Left cardiac atrium (tissue), 4 donors: ENCODE measurements around the gene HSPA5. TPM values are rescaled to one million over a fixed set of nuclear protein-coding genes. Genes with fewer than 3 reads are reported as not detected.
"Not testable (repeated sequence)": the region's sequence is repeated elsewhere in the genome, so short reads cannot be mapped to it uniquely, and the experiment has no call there.

Experiments
- ATAC-seq, 2 donors: fragments of 200-7000 bp; cut with Tn5 transposase; one replicate each; pipeline ENCODE4 v1.9.1; 2020; ENCODE audit warnings: mild to moderate bottlenecking in 2 of 2, moderate library complexity in 2 of 2
- DNase-seq: peaks from one replicate; pipeline ENCODE4 v3.0.0-alpha.2; 2020
- intact Hi-C, 2 donors: fragments of 100-400 bp; cut with DNase I; formaldehyde crosslinking; loops; one replicate each; pipeline versions ENCODE4 v1.14.1 to v1.15.1; 2022 to 2023
- total RNA-seq, 2 donors: library from RNA; stranded (reverse); fragmentation: NEBNext Ultra II Directional; extraction: Animal tissue kit (Norgen Biotek cat#: 25700); gene quantifications; one replicate each; pipeline ENCODE4 v1.2.1, GENCODE V29; 2021
- donor health status: DM: no; HTN: yes; CAD: no.
- donor health status: DM: no; HTN: yes; CAD: no; lungs with severe emphysema.
- donor health status: DM: yes; HTN: yes; CAD: no.
- donor health status: Dilated cardiomyopathy.

HSPA5 gene
- total RNA-seq, 2 donors from 2014 or later = 273 to 342 TPM

- intact Hi-C loops = loop anchor here (10.0 kb wide), 1 partner anchor 121 kb away; no protein-coding TSS in a partner anchor
- ATAC-seq = no peak
- DNase-seq = no peak
These were observed 13.1 kb upstream of the HSPA5 start for GRCh38 chr9:125254231-125254630.

GRCh38 chr9:125246261-125246667 lies 5.1 kb upstream of the HSPA5 start:
- DNase-seq (no peak), ATAC-seq (no peak)
- intact Hi-C loops = no loop called here

GRCh38 chr9:125243792-125244260 lies 2.7 kb upstream of the HSPA5 start:
- DNase-seq (no peak), ATAC-seq (no peak)
- intact Hi-C loops = no loop called here

DNA sequence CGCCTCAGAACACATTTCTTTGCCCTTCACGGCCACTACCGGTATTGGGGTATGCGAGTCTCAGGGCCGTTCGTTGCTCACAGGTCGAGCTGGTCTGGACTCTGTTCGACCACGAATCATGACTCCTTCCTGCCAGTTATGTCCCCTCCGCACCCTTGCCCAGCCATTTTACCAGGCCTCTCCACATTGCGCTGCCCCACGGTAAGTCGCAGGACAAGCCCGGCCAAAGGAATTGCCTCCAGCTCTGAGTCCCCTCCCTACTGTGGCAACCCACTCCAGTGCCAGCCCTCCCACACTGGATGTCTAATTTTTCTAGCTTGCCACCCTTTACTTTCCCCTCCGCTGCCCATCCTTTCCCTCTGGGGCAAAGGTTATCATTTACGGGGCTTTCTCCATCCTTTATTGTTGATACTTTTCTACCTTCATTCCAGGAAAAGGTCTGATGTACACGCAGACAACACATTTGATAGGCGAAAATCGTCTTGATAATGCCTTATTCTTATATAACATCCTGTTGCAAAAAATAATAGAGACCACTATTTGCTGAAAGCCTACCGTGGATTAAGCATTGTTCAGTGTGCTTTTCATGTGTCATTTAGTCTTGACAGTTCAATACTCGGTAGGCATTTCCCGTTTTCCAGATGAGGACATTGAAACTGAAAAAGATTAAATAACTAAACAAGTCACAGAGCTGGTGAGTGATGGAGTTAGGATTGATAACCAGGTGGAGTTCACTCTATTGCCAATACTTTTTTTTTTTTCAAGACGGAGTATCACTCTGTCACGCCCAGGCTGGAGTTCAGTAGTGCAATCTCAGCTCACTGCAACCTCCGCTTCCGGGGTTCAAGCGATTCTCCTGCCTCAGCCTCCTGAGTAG lies 958 bp upstream of the HSPA5 start:
- peak; percentile 46 for DNase-seq
- intact Hi-C loops = no loop called here
- ATAC-seq = peak; percentile 24 to 25

DNA sequence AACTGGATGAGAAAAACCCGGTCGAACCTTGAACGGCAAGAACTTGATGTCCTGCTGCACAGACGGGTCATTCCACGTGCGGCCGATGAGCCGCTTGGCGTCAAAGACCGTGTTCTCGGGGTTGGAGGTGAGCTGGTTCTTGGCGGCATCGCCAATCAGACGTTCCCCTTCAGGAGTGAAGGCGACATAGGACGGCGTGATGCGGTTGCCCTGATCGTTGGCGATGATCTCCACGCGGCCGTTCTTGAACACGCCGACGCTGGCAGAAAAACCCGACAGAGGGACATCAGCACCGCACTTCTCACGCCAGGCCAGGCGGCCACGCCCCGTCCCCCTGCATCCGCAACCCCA lies 519 bp downstream of the HSPA5 start:
- ATAC-seq = peak; percentile 5 to 15
- intact Hi-C loops = no loop called here
- peak; percentile 65 for DNase-seq

DNA sequence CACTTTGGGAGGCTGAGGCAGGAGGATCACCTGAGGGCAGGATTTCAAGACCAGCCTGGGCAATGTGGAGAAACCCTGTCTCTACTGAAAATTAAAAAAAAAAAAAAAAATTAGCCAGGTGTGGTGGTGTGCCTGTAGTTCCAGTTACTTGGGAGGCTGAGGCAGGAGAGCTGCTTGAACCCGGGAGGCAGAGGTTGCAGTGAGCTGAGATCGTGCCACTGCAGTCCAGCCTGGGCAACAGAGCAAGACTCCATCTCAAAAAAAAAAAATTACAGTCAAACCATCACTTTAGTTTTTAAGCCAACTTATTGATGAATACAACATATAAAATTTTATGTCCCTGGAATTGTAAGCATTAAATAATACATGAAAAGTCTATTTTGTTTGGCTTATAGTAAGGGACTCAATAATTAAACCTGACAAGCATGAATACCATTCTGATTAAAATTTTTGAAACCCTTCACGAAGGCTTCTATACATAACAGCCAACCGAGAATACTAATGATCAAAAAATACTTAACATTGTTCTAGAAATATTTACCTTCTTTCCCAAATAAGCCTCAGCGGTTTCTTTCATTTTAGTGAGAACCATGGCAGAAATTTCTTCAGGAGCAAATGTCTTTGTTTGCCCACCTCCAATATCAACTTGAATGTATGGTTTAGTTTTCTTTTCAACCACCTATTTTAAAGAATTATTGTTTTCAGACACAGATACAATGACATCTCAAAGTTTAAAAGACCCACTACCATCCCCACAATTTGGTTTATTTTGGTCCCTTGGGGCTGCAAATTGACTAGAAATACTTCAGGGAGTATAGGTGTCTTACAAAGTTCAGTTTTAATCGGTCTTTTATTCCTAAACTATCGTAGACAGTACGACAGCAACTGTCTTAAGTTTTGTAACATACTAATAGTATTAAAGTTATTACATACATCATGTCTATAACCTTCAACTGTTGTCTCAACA lies 1.2 kb downstream of the HSPA5 start:
- ATAC-seq (no peak), DNase-seq (no peak)
- intact Hi-C loops = loop anchor here in 1 of 2 donors (10.0 kb wide), 1 partner anchor 55 kb away; no protein-coding TSS in a partner anchor

DNA sequence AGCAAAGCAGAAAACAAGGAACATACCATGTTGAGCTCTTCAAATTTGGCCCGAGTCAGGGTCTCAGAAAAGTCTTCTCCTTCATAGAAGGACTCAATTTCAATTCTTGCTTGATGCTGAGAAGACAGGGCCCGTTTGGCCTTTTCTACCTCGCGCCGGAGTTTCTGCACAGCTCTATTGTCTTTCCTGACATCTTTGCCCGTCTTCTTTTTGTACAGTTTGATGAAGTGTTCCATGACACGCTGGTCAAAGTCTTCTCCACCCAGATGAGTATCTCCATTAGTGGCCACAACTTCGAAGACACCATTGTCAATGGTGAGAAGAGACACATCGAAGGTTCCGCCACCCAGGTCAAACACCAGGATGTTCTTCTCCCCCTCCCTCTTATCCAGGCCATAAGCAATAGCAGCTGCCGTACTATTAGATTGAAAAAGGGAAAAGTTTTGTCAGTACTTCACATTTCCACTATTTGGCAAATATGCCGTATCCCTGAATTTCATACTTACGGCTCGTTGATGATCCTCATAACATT lies 2.2 kb downstream of the HSPA5 start:
- DNase-seq = no peak
- ATAC-seq = no peak
- intact Hi-C loops = loop anchor here in 1 of 2 donors (10.0 kb wide), 1 partner anchor 56 kb away; no protein-coding TSS in a partner anchor

GRCh38 chr9:125238127-125238914 lies 2.8 kb downstream of the HSPA5 start:
- DNase-seq = no peak
- intact Hi-C loops = loop anchor here in 1 of 2 donors (10.0 kb wide), 1 partner anchor 56 kb away; no protein-coding TSS in a partner anchor
- no peak for ATAC-seq

DNA sequence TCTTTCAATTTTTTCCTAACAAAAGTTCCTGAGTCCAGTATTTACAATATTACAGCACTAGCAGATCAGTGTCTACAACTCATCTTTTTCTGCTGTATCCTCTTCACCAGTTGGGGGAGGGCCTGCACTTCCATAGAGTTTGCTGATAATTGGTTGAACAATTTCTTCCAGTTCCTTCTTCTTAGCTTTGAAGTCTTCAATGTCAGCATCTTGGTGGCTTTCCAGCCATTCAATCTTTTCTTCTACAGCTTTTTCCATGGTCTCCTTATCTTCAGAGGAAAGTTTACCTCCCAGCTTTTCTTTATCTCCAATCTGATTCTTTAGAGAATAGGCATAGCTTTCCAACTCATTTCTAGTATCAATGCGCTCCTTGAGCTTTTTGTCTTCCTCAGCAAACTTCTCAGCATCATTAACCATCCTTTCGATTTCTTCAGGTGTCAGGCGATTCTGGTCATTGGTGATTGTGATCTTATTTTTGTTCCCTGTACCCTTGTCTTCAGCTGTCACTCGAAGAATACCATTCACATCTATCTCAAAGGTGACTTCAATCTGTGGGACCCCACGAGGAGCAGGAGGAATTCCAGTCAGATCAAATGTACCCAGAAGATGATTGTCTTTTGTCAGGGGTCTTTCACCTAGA lies 4.5 kb downstream of the HSPA5 start:
- intact Hi-C loops = loop anchor here in 1 of 2 donors (10.0 kb wide), 1 partner anchor 58 kb away; no protein-coding TSS in a partner anchor
- DNase-seq = not testable (repeated sequence)

GRCh38 chr9:125235804-125236519 lies 5.2 kb downstream of the HSPA5 start:
- intact Hi-C loops = loop anchor here in 1 of 2 donors (10.0 kb wide), 1 partner anchor 59 kb away; no protein-coding TSS in a partner anchor
- DNase-seq (no peak), ATAC-seq (no peak)

More for the DNA sequence above, 4.5 kb downstream of the HSPA5 start:
- not testable (repeated sequence) for ATAC-seq

DNA sequence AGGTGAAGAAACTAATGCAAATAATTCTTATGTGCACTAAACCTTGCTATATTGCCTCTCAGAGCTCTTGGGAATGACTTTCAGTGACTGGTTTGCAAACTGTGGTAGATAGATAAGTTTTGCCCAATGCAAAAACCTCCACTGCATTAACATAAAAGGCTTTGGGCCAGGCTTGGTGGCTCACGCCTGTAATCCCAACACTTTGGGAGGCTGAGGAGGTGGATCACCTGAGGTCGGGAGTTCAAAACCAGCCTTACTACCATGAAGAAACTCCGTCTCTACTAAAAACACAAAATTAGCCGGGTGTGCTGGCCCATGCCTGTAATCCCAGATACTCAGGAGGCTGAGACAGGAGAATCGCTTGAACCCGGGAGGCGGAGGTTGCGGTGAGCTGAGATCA lies 7.0 kb downstream of the HSPA5 start:
- intact Hi-C loops = loop anchor here in 1 of 2 donors (10.0 kb wide), 1 partner anchor 61 kb away; no protein-coding TSS in a partner anchor

DNA sequence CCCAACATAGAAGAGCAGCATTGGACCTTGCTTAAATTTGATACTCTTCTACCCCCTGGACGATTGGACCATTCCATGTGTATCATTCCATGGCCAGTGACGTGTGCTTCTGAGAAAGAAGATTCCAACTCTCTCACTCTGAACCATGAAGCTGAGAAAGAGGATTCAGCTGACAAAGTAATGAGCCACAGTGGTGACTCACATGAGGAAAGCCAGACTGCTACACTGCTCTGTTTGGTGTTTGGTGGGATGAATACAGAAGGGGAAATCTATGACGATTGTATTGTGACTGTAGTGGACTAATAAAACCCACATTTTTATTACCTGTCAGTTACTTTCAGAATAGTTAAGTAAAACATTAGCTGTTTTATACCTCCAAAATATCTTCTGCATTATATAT lies 7.5 kb downstream of the HSPA5 start:
- ATAC-seq = peak in 1 of 2 donors; percentile 73
- no peak for DNase-seq
- intact Hi-C loops = loop anchor here in 1 of 2 donors (10.0 kb wide), 1 partner anchor 61 kb away; no protein-coding TSS in a partner anchor

More for the DNA sequence above, 7.0 kb downstream of the HSPA5 start:
- not testable (repeated sequence) for DNase-seq, ATAC-seq

DNA sequence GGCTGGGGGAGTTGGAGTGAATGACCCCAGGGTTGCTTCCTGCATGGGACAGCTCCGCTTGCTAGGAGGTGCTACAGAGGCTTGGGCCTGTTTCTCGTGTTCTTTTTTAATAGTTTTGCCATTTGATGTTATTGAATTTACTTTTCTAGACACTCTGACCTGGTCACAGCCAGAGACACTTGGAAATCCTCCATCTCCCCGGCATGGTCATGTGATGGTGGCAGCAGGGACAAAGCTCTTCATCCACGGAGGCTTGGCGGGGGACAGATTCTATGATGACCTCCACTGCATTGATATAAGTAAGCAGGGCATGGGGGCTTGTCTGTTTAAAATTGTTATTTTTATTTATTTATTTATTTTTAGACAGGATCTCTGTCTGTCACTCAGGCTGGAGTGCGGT lies 13.4 kb downstream of the HSPA5 start:
- DNase-seq (no peak), ATAC-seq (no peak)
- intact Hi-C loops = no loop called here

- ATAC-seq, intact Hi-C loops: not testable (repeated sequence)
These were observed 16.3 kb downstream of the HSPA5 start for GRCh38 chr9:125224858-125225257.

GRCh38 chr9:125218621-125219020 lies 22.5 kb downstream of the HSPA5 start:
- ATAC-seq = no peak
- intact Hi-C loops = no loop called here
- no peak for DNase-seq

More at GRCh38 chr9:125224858-125225257, 16.3 kb downstream of the HSPA5 start:
- not testable (repeated sequence) for DNase-seq

- DNase-seq = no peak
- no peak for ATAC-seq
- intact Hi-C loops = no loop called here
These were observed 27.0 kb downstream of the HSPA5 start for GRCh38 chr9:125214186-125214585.

DNA sequence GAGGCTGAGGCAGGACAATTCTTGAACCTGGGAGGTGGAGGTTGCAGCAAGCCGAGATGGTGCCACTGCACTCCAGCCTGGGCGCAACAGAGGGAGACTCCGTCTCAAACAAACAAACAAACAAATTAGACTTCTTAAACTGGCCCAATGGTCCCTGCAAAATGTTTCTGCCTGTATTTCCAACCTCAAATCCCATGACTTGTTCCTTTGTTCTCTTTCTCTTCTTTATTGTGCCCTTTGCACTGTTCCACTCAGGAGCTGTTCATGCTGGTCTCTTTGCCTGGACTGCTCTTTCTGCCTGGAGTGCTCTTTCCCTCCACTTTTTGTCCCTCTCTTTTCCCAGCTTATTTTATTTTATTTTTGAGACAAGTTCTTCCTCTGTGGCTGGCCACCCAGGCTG lies 36.7 kb downstream of the HSPA5 start:
- intact Hi-C loops = no loop called here
- DNase-seq (no peak), ATAC-seq (no peak)
